T-helper 9 cell (primary cell): ENCODE results near the gene ADGRG1.
"Not testable (repeated sequence)": the region's sequence is repeated elsewhere in the genome, so short reads cannot be mapped to it uniquely, and the experiment has no call there.

ENCODE experiments used
- DNase-seq: peaks from one replicate; pipeline ENCODE4 v3.0.0-alpha.2; 2020

ADGRG1 gene

GRCh38 chr16:57668630-57669475 is 40.4 kb downstream of the ADGRG1 start:
- no peak for DNase-seq

DNA sequence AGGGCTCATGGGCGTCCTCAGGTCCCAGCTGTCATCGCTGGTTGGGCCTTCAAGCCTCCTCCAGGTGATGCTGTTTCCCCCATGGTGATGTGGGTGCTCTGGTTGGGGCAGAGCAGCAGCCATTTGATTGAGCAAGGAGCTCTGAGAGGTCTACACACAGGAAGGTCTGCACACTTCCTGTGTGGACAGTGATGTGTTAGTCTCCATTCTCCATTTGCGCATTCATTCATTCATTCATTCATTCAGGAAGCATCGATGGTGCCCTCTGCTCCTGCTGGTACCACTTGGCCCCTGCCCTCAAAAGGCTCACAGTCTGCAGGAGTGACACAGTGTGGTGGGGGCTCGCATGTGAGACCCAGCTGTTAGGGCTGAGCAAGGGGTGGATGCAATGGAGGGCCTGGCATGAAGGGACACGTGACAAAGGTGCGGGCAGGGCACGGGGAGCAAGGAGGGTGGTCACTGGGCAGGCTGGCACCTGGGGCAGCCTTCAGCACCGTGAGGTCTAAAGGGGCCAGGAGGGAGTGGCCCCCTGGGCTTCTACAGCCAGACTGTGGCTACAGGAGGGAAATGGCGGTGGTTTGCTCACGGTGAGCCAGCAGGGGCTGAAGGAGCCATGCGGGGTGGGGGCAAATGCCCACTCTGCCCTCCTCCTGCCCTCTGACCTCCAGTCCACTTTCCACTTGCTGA is 41.2 kb downstream of the ADGRG1 start:
- no peak for DNase-seq

DNA sequence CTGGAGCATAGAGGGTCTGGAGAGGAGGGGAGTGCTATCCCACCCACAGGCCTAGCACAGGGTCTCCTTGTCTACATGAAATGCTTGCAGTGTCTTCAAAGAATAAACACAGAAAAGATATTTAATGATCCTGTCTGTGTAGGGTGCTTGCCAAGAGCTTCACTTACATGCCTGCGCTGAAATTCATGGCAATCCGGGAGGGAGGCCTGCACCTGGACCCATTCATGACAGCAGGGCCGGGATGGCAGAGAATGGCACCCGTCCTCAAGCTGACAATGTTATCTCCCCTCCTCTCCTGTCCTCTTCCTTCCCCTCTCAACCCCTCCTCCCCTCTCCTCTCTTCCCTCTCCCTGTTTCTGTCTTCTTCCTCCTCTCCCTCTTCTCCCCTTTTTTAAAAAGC is 41.8 kb downstream of the ADGRG1 start:
- DNase-seq, result no peak

DNA sequence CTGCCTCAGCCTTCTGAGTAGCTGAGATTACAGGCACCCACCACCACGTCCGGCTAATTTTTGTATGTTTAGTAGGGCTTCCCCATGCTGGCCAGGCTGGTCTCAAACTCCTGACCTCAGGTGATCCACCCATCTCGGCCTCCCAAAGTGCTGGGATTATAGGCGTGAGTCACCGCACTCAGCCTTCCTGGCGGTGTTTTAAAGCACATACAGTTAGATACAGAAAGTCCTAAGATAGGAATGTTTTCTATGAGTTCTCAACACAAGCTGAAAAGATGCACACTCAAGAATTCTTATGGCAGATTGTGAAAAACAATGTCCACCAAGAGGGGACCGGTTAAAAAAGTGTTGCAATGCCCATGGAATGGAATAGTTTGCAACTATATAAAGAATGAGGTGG is 43.0 kb downstream of the ADGRG1 start:
- not testable (repeated sequence) for DNase-seq

- DNase-seq, result no peak
Measured at GRCh38 chr16:57672416-57672815, 44.0 kb downstream of the ADGRG1 start.

GRCh38 chr16:57672824-57673223 is 44.4 kb downstream of the ADGRG1 start:
- no peak for DNase-seq

- DNase-seq, result no peak
Measured at GRCh38 chr16:57675741-57676551, 47.5 kb downstream of the ADGRG1 start.

GRCh38 chr16:57676553-57677085 is 48.2 kb downstream of the ADGRG1 start:
- DNase-seq, result no peak

- DNase-seq, result no peak
Measured at GRCh38 chr16:57677622-57678369, 49.4 kb downstream of the ADGRG1 start.

- DNase-seq, result no peak
Measured at GRCh38 chr16:57679016-57679415, 50.6 kb downstream of the ADGRG1 start.

- DNase-seq, result no peak
Measured at GRCh38 chr16:57679767-57680482, 51.5 kb downstream of the ADGRG1 start.

GRCh38 chr16:57680842-57681375 is 52.5 kb downstream of the ADGRG1 start:
- DNase-seq, result no peak

- DNase-seq, result no peak
Measured at GRCh38 chr16:57681950-57682728, 53.7 kb downstream of the ADGRG1 start.

DNA sequence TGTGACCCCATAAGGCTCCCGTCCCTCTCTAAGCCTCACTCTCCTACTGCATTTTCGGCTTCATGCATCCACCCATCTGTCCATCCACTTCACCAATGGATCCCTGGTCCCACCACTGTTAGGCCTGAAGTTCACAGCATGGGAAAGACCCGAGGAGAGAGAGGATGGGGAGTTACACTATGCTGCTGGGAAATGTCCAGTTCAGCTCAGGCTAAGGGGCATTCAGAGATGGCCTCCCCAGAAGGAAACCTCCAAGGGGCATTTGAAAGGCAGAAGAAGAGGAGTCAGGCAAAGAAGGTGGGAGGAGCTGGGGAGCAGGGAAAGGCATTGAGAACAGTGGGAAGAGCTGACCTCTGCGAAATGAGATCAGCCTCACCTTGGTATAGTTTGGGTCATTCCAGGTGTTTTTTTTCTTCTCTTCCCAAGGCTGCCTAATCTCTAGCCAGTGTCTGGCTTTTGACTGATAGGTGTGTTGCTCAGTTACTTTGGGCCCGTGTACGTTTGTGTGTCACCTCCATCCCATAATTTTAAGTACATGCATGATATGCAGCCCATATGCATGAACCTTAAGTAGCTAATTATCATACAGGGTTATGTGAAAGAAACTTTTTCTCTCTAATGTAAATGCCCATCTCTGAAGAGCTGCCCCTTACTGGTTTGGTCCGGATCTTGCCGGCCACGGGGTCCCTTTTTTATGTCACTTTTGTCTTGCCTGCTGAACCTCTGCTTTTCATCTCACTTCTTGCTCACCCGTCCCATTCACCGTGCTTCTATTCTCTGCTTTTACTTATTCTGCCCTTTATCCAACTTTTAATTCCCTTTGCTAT is 54.6 kb downstream of the ADGRG1 start:
- DNase-seq, result no peak

DNA sequence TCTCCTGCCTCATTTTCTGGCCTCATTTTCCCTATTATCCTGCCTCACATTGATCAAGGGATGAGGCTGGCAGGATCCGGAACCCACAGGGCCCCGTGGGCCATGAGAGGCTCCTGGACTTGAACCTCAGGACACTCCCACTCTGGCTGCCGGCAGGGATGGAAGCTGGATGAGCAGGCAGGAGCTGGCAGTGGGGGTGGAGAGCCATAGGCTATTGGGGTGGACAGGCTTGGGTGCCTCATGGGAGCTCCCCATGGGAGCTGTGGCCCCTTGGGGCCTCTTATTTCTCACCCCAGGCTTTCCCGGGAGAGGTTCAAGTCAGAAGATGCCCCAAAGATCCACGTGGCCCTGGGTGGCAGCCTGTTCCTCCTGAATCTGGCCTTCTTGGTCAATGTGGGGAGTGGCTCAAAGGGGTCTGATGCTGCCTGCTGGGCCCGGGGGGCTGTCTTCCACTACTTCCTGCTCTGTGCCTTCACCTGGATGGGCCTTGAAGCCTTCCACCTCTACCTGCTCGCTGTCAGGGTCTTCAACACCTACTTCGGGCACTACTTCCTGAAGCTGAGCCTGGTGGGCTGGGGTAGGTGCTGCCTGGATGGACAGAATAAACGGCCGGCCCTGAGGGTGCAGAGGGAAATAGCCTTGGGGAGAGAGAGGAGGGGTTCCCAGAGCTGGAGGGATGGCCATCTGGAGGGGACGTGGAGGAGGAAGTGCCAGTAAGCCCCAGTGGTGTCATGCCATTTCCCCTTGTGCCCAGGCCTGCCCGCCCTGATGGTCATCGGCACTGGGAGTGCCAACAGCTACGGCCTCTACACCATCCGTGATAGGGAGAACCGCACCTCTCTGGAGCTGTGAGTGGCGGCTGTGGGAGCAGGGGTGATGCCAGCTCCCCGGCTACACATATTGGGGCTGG is 55.5 kb downstream of the ADGRG1 start:
- no peak for DNase-seq

- DNase-seq, result no peak
Measured at GRCh38 chr16:57684626-57685358, 56.4 kb downstream of the ADGRG1 start.

DNA sequence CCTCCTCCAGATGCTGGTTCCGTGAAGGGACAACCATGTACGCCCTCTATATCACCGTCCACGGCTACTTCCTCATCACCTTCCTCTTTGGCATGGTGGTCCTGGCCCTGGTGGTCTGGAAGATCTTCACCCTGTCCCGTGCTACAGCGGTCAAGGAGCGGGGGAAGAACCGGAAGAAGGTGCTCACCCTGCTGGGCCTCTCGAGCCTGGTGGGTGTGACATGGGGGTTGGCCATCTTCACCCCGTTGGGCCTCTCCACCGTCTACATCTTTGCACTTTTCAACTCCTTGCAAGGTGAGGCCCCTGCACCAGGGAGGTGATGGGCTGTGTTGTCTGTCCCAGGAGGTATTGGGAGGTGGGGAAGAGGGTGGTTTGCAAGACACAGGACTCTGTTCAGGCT is 57.2 kb downstream of the ADGRG1 start:
- no peak for DNase-seq

DNA sequence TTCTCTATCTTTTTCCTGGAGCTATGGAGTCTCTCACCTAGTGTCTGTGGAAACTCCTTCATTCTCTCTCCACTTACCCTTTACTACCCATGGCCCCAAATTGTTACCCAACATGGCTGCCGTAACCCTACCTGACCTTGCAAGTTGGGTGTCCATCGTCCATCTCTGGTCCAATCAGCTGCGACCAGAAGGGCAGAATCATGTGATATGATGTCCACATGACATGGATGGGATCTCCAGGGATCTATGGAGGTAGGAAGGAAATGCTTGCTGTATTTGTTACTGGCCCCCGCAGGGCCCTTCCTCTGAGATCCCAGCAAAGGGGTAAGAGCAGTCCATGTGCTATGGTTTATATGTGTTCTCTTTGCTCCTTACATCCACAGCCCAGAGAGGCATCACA is 58.1 kb downstream of the ADGRG1 start:
- no peak for DNase-seq
